GM19238 (cell line): Measurements from ENCODE around the gene CCL4.
"Not testable (repeated sequence)": the region's sequence is repeated elsewhere in the genome, so short reads cannot be mapped to it uniquely, and the experiment has no call there.

Experiments
- DNase-seq: peaks from one replicate; pipeline ENCODE4 v3.0.0; 2011; ENCODE audit warnings: low spot score; ENCODE audit not compliant: insufficient read length

Gene CCL4

GRCh38 chr17:36103401-36103975 lies at the start of gene CCL4:
TSS of gene CCL4 (plus strand) at chr17:36103827. CDS start at chr17:36103906, 79 bp downstream.
- not testable (repeated sequence) for DNase-seq

GRCh38 chr17:36055171-36055570 lies 48.5 kb upstream of the CCL4 start:
- no peak for DNase-seq

GRCh38 chr17:36055921-36056520 lies 47.6 kb upstream of the CCL4 start:
- DNase-seq, result no peak

- no peak for DNase-seq
Observed at GRCh38 chr17:36057911-36058310, 45.7 kb upstream of the CCL4 start.

- DNase-seq, result no peak
Observed at GRCh38 chr17:36059406-36059805, 44.2 kb upstream of the CCL4 start.

GRCh38 chr17:36060816-36061215 lies 42.8 kb upstream of the CCL4 start:
- no peak for DNase-seq

GRCh38 chr17:36063786-36064541 lies 39.7 kb upstream of the CCL4 start, which contains the start of gene CCL18:
TSS of gene CCL18 (plus strand) at chr17:36064272. CDS start at chr17:36064343, 71 bp downstream.
- DNase-seq, result no peak

GRCh38 chr17:36066365-36066985 lies 37.2 kb upstream of the CCL4 start:
- DNase-seq, result no peak

- DNase-seq, result no peak
Observed at GRCh38 chr17:36068524-36068923, 35.1 kb upstream of the CCL4 start.

GRCh38 chr17:36069136-36069535 lies 34.5 kb upstream of the CCL4 start:
- no peak for DNase-seq

GRCh38 chr17:36070427-36070826 lies 33.2 kb upstream of the CCL4 start:
- no peak for DNase-seq

GRCh38 chr17:36071751-36072150 lies 31.9 kb upstream of the CCL4 start:
- DNase-seq, result no peak

GRCh38 chr17:36072431-36073121 lies 31.1 kb upstream of the CCL4 start:
- DNase-seq, result peak; percentile 50

GRCh38 chr17:36074365-36074764 lies 29.3 kb upstream of the CCL4 start:
- DNase-seq, result no peak

- not testable (repeated sequence) for DNase-seq
Observed at GRCh38 chr17:36081681-36082471, 21.8 kb upstream of the CCL4 start.

GRCh38 chr17:36082482-36083120 lies 21.0 kb upstream of the CCL4 start:
- DNase-seq, result not testable (repeated sequence)

- DNase-seq, result not testable (repeated sequence)
Observed at GRCh38 chr17:36083691-36084090, 19.9 kb upstream of the CCL4 start.

- no peak for DNase-seq
Observed at GRCh38 chr17:36085765-36086164, 17.9 kb upstream of the CCL4 start.

- DNase-seq, result no peak
Observed at GRCh38 chr17:36086791-36087190, 16.8 kb upstream of the CCL4 start.

- not testable (repeated sequence) for DNase-seq
Observed at GRCh38 chr17:36087471-36087870, 16.2 kb upstream of the CCL4 start.
